ENCODE data around the gene PGM2. TPM values are rescaled to one million over a fixed set of nuclear protein-coding genes. Genes with fewer than 3 reads are reported as not detected.

Gene PGM2
- total RNA-seq, 1 experiment from 2014 or later: 28.6 TPM

GRCh38 chr4:37844204-37844603 lies 17.7 kb downstream of the PGM2 start:
- DNase-seq: no peak
- no peaks in the 10 kb centered on the region for H4K20me1 ChIP-seq (ENCODE audit: low read length)
- H3K27ac ChIP-seq (ENCODE audit: low read length): no peak overlapping the region
- no peak overlapping the region for H3K4me3 ChIP-seq (ENCODE audit: low read length)
- ChIA-PET POLR2A (ENCODE audit: unreplicated experiment) (no interaction called here), CTCF (no interaction called here)
- H3K4me2 ChIP-seq (ENCODE audit: low read length): no peak overlapping the region
- intact Hi-C loops (cut with micrococcal nuclease): no loop called here
- BruUV-seq (replicated peaks): no TSS peak
- no peaks in the 10 kb centered on the region for H3K27me3 ChIP-seq (ENCODE audit: low read length)
- H2AFZ ChIP-seq (ENCODE audit: low read length): no peak overlapping the region
- no peaks in the 10 kb centered on the region for H3K9me2 ChIP-seq (replicated peaks; ENCODE audit: low read length)
- ATAC-seq: no peak
- H3K36me3 ChIP-seq (ENCODE audit: low read depth, low read length): peaks cover 13% of the 10 kb centered on the region; the same call in 1 of the 2 replicates
- no peaks in the 10 kb centered on the region for H3K79me2 ChIP-seq (ENCODE audit: low read length)
- H3K4me1 ChIP-seq (ENCODE audit: insufficient read depth, low read length): no peaks in the 10 kb centered on the region
- no peaks in the 10 kb centered on the region for H3K9me3 ChIP-seq (ENCODE audit: low read length)
- TF ChIP-seq EZH2phosphoT487 (IDR thresholded peaks at IDR 0.05; ENCODE audit: borderline replicate concordance, low read length) (no peak), CTCF (conservative IDR thresholded peaks at IDR 0.05; ENCODE audit: low read depth, low read length) (no peak), EZH2 (IDR thresholded peaks at IDR 0.05; ENCODE audit: low read length, unreplicated experiment) (no peak)
- H3F3A ChIP-seq (ENCODE audit: low read length, unreplicated experiment): no peaks in the 10 kb centered on the region
- H3K9ac ChIP-seq (ENCODE audit: low read length): no peak overlapping the region

GRCh38 chr4:37845201-37845600 lies 18.7 kb downstream of the PGM2 start:
- Histone ChIP-seq H3K9ac (ENCODE audit: low read length) (no peak overlapping the region), H4K20me1 (ENCODE audit: low read length) (no peaks in the 10 kb centered on the region), H3K4me3 (ENCODE audit: low read length) (no peak overlapping the region), H3K4me2 (ENCODE audit: low read length) (no peak overlapping the region), H3F3A (ENCODE audit: low read length, unreplicated experiment) (no peaks in the 10 kb centered on the region), H2AFZ (ENCODE audit: low read length) (no peak overlapping the region), H3K27me3 (ENCODE audit: low read length) (no peaks in the 10 kb centered on the region), H3K36me3 (ENCODE audit: low read depth, low read length) (peaks cover 13% of the 10 kb centered on the region; the same call in 1 of the 2 replicates), H3K79me2 (ENCODE audit: low read length) (no peaks in the 10 kb centered on the region), H3K9me2 (replicated peaks; ENCODE audit: low read length) (no peaks in the 10 kb centered on the region), H3K27ac (ENCODE audit: low read length) (no peak overlapping the region), H3K9me3 (ENCODE audit: low read length) (no peaks in the 10 kb centered on the region), H3K4me1 (ENCODE audit: insufficient read depth, low read length) (no peaks in the 10 kb centered on the region)
- ChIA-PET POLR2A (ENCODE audit: unreplicated experiment) (no interaction called here), CTCF (no interaction called here)
- TF ChIP-seq EZH2 (IDR thresholded peaks at IDR 0.05; ENCODE audit: low read length, unreplicated experiment): no peak
- TF ChIP-seq CTCF (conservative IDR thresholded peaks at IDR 0.05; ENCODE audit: low read depth, low read length): no peak
- TF ChIP-seq EZH2phosphoT487 (IDR thresholded peaks at IDR 0.05; ENCODE audit: borderline replicate concordance, low read length): no peak
- no peak for ATAC-seq
- intact Hi-C loops (cut with micrococcal nuclease): no loop called here
- DNase-seq: no peak
- no TSS peak for BruUV-seq (replicated peaks)

- intact Hi-C loops (cut with micrococcal nuclease): no loop called here
- DNase-seq: no peak
Observed at GRCh38 chr4:37847311-37847884, 20.9 kb downstream of the PGM2 start.

More at GRCh38 chr4:37847311-37847884, 20.9 kb downstream of the PGM2 start:
- Histone ChIP-seq H3K4me3 (ENCODE audit: low read length) (no peak overlapping the region), H3K9me2 (replicated peaks; ENCODE audit: low read length) (no peaks in the 10 kb centered on the region), H3K4me2 (ENCODE audit: low read length) (no peak overlapping the region), H3K9ac (ENCODE audit: low read length) (no peak overlapping the region), H3K36me3 (ENCODE audit: low read depth, low read length) (peaks cover 13% of the 10 kb centered on the region; the same call in 1 of the 2 replicates), H3K27me3 (ENCODE audit: low read length) (no peaks in the 10 kb centered on the region), H2AFZ (ENCODE audit: low read length) (no peak overlapping the region), H4K20me1 (ENCODE audit: low read length) (no peaks in the 10 kb centered on the region), H3K9me3 (ENCODE audit: low read length) (no peaks in the 10 kb centered on the region), H3K79me2 (ENCODE audit: low read length) (no peaks in the 10 kb centered on the region), H3F3A (ENCODE audit: low read length, unreplicated experiment) (no peaks in the 10 kb centered on the region), H3K4me1 (ENCODE audit: insufficient read depth, low read length) (no peaks in the 10 kb centered on the region), H3K27ac (ENCODE audit: low read length) (no peak overlapping the region)
- TF ChIP-seq EZH2 (IDR thresholded peaks at IDR 0.05; ENCODE audit: low read length, unreplicated experiment) (no peak), EZH2phosphoT487 (IDR thresholded peaks at IDR 0.05; ENCODE audit: borderline replicate concordance, low read length) (no peak), CTCF (conservative IDR thresholded peaks at IDR 0.05; ENCODE audit: low read depth, low read length) (no peak)
- ChIA-PET POLR2A (ENCODE audit: unreplicated experiment) (no interaction called here), CTCF (interaction anchor here (0.6 kb wide), 1 partner anchor 23 kb away, joined by 4 read pairs; no protein-coding TSS in a partner anchor)
- ATAC-seq: no peak
- BruUV-seq (replicated peaks): no TSS peak
